GM23338 (cell line): ENCODE results near the gene TSPAN12.
"Not testable (repeated sequence)": the region's sequence is repeated elsewhere in the genome, so short reads cannot be mapped to it uniquely, and the experiment has no call there.

Source experiments
- CREB1 ChIP-seq: fragments of 250-450 bp; sonication (Bioruptor Pico); IDR thresholded peaks from 2 replicates; pipeline ENCODE4 v1.5.0; 2020; ENCODE audit warnings: low read depth, mild to moderate bottlenecking, moderate library complexity
- CTCF ChIP-seq, 2 experiments: fragments of 200-600 bp in 1 of 2; sonication (generic) in 1 of 2; conservative IDR thresholded peaks; 2 replicates each; pipeline versions ENCODE4 v1.5.1 to v1.6.1; 2016 to 2017; ENCODE audit warnings: antibody characterized with exemption in 2 of 2, low read depth in 2 of 2, mild to moderate bottlenecking in 2 of 2, moderate library complexity in 1 of 2
- EZH2 ChIP-seq: fragments of 200-600 bp; sonication (generic); IDR thresholded peaks from one replicate; pipeline ENCODE4 v1.8.0; 2017; ENCODE audit warnings: antibody characterized with exemption, mild to moderate bottlenecking, low read depth; ENCODE audit not compliant: unreplicated experiment
- EZH2phosphoT487 ChIP-seq: fragments of 200-600 bp; sonication (generic); IDR thresholded peaks from one replicate; pipeline ENCODE4 v1.8.1; 2018; ENCODE audit warnings: antibody characterized with exemption; ENCODE audit not compliant: unreplicated experiment
- JUNB ChIP-seq: IDR thresholded peaks from one replicate; pipeline ENCODE4 v1.6.1; 2016; ENCODE audit warnings: antibody characterized with exemption; ENCODE audit not compliant: unreplicated experiment
- NANOG ChIP-seq: IDR thresholded peaks from 2 replicates; pipeline ENCODE4 v1.6.1; 2016; ENCODE audit warnings: antibody characterized with exemption, borderline replicate concordance
- POLR2AphosphoS5 ChIP-seq: IDR thresholded peaks from 2 replicates; pipeline ENCODE4 v1.6.1; 2016; ENCODE audit warnings: antibody characterized with exemption, low read depth
- REST ChIP-seq: IDR thresholded peaks from one replicate; pipeline ENCODE4 v1.6.1; 2018; ENCODE audit warnings: antibody characterized with exemption; ENCODE audit not compliant: unreplicated experiment
- STAT1 ChIP-seq: IDR thresholded peaks from one replicate; pipeline ENCODE4 v1.6.1; 2016; ENCODE audit warnings: antibody characterized with exemption; ENCODE audit not compliant: unreplicated experiment
- TF ChIP-seq, protein P1 (sequence below): IDR thresholded peaks from 2 replicates; pipeline ENCODE4 v1.6.1; 2016; ENCODE audit warnings: antibody characterized with exemption

DNA sequence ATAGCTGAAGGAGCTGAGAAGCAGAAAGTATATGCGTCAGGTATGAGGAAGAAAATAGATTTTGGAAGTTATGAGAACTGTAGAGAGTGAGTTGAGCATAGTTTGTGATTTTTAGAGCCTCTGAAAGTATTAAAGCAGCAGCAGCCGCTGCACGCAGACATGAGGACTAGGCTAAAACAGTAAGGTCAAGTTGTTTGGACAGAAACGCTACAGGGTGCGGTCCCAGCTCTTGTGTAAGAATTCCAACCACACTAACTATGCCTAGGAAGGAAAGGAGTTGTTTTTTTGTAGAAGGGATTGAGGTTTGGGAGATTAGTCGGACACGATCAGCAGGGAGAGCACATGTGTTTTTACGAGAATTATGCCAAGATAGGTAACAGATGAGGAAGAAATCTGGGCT, 78.9 kb downstream of the TSPAN12 start:
- TF ChIP-seq CTCF (conservative IDR thresholded peaks at IDR 0.05; ENCODE audit: low read depth in 2 of 2); EZH2; EZH2phosphoT487; CREB1 (CRISPR knock-in tag); REST; NANOG; STAT1; JUNB; POLR2AphosphoS5: not testable (repeated sequence)
- TF ChIP-seq, protein P1, sequence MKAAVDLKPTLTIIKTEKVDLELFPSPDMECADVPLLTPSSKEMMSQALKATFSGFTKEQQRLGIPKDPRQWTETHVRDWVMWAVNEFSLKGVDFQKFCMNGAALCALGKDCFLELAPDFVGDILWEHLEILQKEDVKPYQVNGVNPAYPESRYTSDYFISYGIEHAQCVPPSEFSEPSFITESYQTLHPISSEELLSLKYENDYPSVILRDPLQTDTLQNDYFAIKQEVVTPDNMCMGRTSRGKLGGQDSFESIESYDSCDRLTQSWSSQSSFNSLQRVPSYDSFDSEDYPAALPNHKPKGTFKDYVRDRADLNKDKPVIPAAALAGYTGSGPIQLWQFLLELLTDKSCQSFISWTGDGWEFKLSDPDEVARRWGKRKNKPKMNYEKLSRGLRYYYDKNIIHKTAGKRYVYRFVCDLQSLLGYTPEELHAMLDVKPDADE: not testable (repeated sequence)
